GM21825 (cell line): Measurements from ENCODE around the gene KCNC4.

ENCODE experiments used
- ATAC-seq: cut with Tn5 transposase; IDR thresholded peaks from one replicate; pipeline ENCODE4 v1.9.1; 2021; ENCODE audit warnings: mild to moderate bottlenecking, moderate library complexity; ENCODE audit not compliant: unreplicated experiment

The KCNC4 gene

GRCh38 chr1:110188035-110188618 is 22.0 kb upstream of the KCNC4 start:
- no peak for ATAC-seq

GRCh38 chr1:110189181-110189580 is 20.9 kb upstream of the KCNC4 start:
- no peak for ATAC-seq

- no peak for ATAC-seq
Observed at GRCh38 chr1:110190282-110190929, 19.7 kb upstream of the KCNC4 start.

- no peak for ATAC-seq
Observed at GRCh38 chr1:110192541-110192940, 17.6 kb upstream of the KCNC4 start.

GRCh38 chr1:110195196-110195595 is 14.9 kb upstream of the KCNC4 start:
- no peak for ATAC-seq

- ATAC-seq: peak; percentile 52
Observed at GRCh38 chr1:110196917-110197765, 13.0 kb upstream of the KCNC4 start.

- no peak for ATAC-seq
Observed at GRCh38 chr1:110197905-110198629, 12.0 kb upstream of the KCNC4 start.

GRCh38 chr1:110198746-110199145 is 11.4 kb upstream of the KCNC4 start:
- no peak for ATAC-seq

GRCh38 chr1:110200190-110200589 is 9.9 kb upstream of the KCNC4 start:
- ATAC-seq: no peak

- no peak for ATAC-seq
Observed at GRCh38 chr1:110200666-110201065, 9.4 kb upstream of the KCNC4 start.

GRCh38 chr1:110201157-110201825 is 8.8 kb upstream of the KCNC4 start:
- no peak for ATAC-seq

GRCh38 chr1:110203021-110203661 is 7.0 kb upstream of the KCNC4 start:
- ATAC-seq: no peak

- no peak for ATAC-seq
Observed at GRCh38 chr1:110205156-110205555, 5.0 kb upstream of the KCNC4 start.

- no peak for ATAC-seq
Observed at GRCh38 chr1:110205591-110206155, 4.4 kb upstream of the KCNC4 start.

GRCh38 chr1:110206261-110206920 is 3.7 kb upstream of the KCNC4 start:
- no peak for ATAC-seq

- no peak for ATAC-seq
Observed at GRCh38 chr1:110207831-110208230, 2.3 kb upstream of the KCNC4 start.

- no peak for ATAC-seq
Observed at GRCh38 chr1:110208916-110209645, 1.0 kb upstream of the KCNC4 start.

GRCh38 chr1:110210604-110211495 is 736 bp downstream of the KCNC4 start:
- ATAC-seq: peak; percentile 3
